ENCODE data around the gene SMAD6. TPM values are rescaled to one million over a fixed set of nuclear protein-coding genes. Genes with fewer than 3 reads are reported as not detected.

Gene SMAD6
- total and polyA plus RNA-seq, 9 donors, result 3.8 to 20.3 (median 13.9) TPM

- peak; percentile 68 to 82 (median 73) for DNase-seq
- H3K9me3 ChIP-seq, result no peaks in the 10 kb centered on the region
- no peak overlapping the region for H3K4me3 ChIP-seq
- intact Hi-C loops (cut with DNase I), result no loop called here
- peaks cover 32% of the 10 kb centered on the region for H3K4me1 ChIP-seq (ENCODE audit: insufficient read depth)
- peak overlapping the region; percentile 32 to 79 for H3K27ac ChIP-seq
- no peaks in the 10 kb centered on the region for H3K27me3 ChIP-seq
- no peaks in the 10 kb centered on the region for H3K36me3 ChIP-seq
- 28 to 40% (median 36%) methylated on average over 23 of the region's 23 CpGs for WGBS, 3 donors
- TF ChIP-seq EP300 (IDR thresholded peaks at IDR 0.05) (no peak), CTCF (IDR thresholded peaks at IDR 0.05) (no peak), POLR2A (IDR thresholded peaks at IDR 0.05) (no peak)
These were observed 61.4 kb downstream of the SMAD6 start for GRCh38 chr15:66763186-66764071.

- H3K27ac ChIP-seq, result peak overlapping the region in 1 of 2 donors; percentile 79
- WGBS, 3 donors, result 41 to 54% (median 48%) methylated on average over 12 of the region's 12 CpGs
- H3K4me3 ChIP-seq, result no peak overlapping the region
- no peaks in the 10 kb centered on the region for H3K36me3 ChIP-seq
- no peaks in the 10 kb centered on the region for H3K27me3 ChIP-seq
- peaks cover 32% of the 10 kb centered on the region for H3K4me1 ChIP-seq (ENCODE audit: insufficient read depth)
- intact Hi-C loops (cut with DNase I), result no loop called here
- DNase-seq, result no peak
- no peaks in the 10 kb centered on the region for H3K9me3 ChIP-seq
- TF ChIP-seq CTCF (IDR thresholded peaks at IDR 0.05), result no peak
- TF ChIP-seq POLR2A (IDR thresholded peaks at IDR 0.05), result no peak
- TF ChIP-seq EP300 (IDR thresholded peaks at IDR 0.05), result no peak
These were observed 62.2 kb downstream of the SMAD6 start for GRCh38 chr15:66764072-66764786.

GRCh38 chr15:66765478-66766281 lies 63.6 kb downstream of the SMAD6 start:
- Histone ChIP-seq H3K9me3 (no peaks in the 10 kb centered on the region), H3K36me3 (no peaks in the 10 kb centered on the region), H3K4me3 (no peak overlapping the region), H3K4me1 (ENCODE audit: insufficient read depth) (peaks cover 33% of the 10 kb centered on the region), H3K27me3 (no peaks in the 10 kb centered on the region), H3K27ac (no peak overlapping the region)
- intact Hi-C loops (cut with DNase I), result no loop called here
- TF ChIP-seq CTCF (IDR thresholded peaks at IDR 0.05) (no peak), POLR2A (IDR thresholded peaks at IDR 0.05) (no peak), EP300 (IDR thresholded peaks at IDR 0.05) (no peak)
- peak in 2 of 5 donors; percentile 43 to 46 for DNase-seq
- 48 to 56% (median 49%) methylated on average over 13 of the region's 13 CpGs for WGBS, 3 donors
